Stimulated activated CD4-positive, alpha-beta T cell treated with anti-CD3 and anti-CD28 coated beads, Interleukin-4, amount 100 ng/mL, for 48 hours (primary cell): ENCODE measurements around the gene RNGTT.
"Not testable (repeated sequence)": the region's sequence is repeated elsewhere in the genome, so short reads cannot be mapped to it uniquely, and the experiment has no call there.

ENCODE experiments used
- DNase-seq, 2 donors: peaks; one replicate each; pipeline ENCODE4 v3.0.0-alpha.2; 2020; ENCODE audit warnings: low read depth in 2 of 2

Gene RNGTT

GRCh38 chr6:88963139-88964090 is at the start of gene RNGTT:
RNGTT (minus strand) TSS chr6:88963618; CDS start chr6:88963409, 209 bp downstream.
- peak; percentile 98 to 100 for DNase-seq

GRCh38 chr6:89011436-89011835 is 48.0 kb upstream of the RNGTT start:
- no peak for DNase-seq

- no peak for DNase-seq
Measured at GRCh38 chr6:89010825-89011224, 47.4 kb upstream of the RNGTT start.

- DNase-seq, result no peak
Measured at GRCh38 chr6:89009624-89010059, 46.2 kb upstream of the RNGTT start.

GRCh38 chr6:89008815-89009374 is 45.5 kb upstream of the RNGTT start:
- no peak for DNase-seq

GRCh38 chr6:89008001-89008814 is 44.8 kb upstream of the RNGTT start:
- DNase-seq, result no peak

GRCh38 chr6:89007209-89008000 is 44.0 kb upstream of the RNGTT start:
- no peak for DNase-seq

GRCh38 chr6:89002523-89002922 is 39.1 kb upstream of the RNGTT start:
- no peak for DNase-seq

- DNase-seq, result no peak
Measured at GRCh38 chr6:88997327-88997726, 33.9 kb upstream of the RNGTT start.

- no peak for DNase-seq
Measured at GRCh38 chr6:88992741-88993552, 29.5 kb upstream of the RNGTT start.

GRCh38 chr6:88989215-88989614 is 25.8 kb upstream of the RNGTT start:
- no peak for DNase-seq

GRCh38 chr6:88987922-88988321 is 24.5 kb upstream of the RNGTT start:
- no peak for DNase-seq

GRCh38 chr6:88985901-88986300 is 22.5 kb upstream of the RNGTT start:
- DNase-seq, result no peak

GRCh38 chr6:88984606-88985005 is 21.2 kb upstream of the RNGTT start:
- DNase-seq, result no peak

GRCh38 chr6:88984152-88984551 is 20.7 kb upstream of the RNGTT start:
- DNase-seq, result no peak

GRCh38 chr6:88983532-88983931 is 20.1 kb upstream of the RNGTT start:
- no peak for DNase-seq

- DNase-seq, result not testable (repeated sequence)
Measured at GRCh38 chr6:88983129-88983528, 19.7 kb upstream of the RNGTT start.

GRCh38 chr6:88982720-88983119 is 19.3 kb upstream of the RNGTT start:
- DNase-seq, result no peak

GRCh38 chr6:88975369-88975768 is 12.0 kb upstream of the RNGTT start:
- DNase-seq, result no peak
